Fibroblast of skin of back (primary cell): ENCODE measurements around the gene FGD2.

Experiments
- DNase-seq: peaks from one replicate; pipeline ENCODE4 v3.0.0-alpha.2; 2013

The FGD2 gene

DNA sequence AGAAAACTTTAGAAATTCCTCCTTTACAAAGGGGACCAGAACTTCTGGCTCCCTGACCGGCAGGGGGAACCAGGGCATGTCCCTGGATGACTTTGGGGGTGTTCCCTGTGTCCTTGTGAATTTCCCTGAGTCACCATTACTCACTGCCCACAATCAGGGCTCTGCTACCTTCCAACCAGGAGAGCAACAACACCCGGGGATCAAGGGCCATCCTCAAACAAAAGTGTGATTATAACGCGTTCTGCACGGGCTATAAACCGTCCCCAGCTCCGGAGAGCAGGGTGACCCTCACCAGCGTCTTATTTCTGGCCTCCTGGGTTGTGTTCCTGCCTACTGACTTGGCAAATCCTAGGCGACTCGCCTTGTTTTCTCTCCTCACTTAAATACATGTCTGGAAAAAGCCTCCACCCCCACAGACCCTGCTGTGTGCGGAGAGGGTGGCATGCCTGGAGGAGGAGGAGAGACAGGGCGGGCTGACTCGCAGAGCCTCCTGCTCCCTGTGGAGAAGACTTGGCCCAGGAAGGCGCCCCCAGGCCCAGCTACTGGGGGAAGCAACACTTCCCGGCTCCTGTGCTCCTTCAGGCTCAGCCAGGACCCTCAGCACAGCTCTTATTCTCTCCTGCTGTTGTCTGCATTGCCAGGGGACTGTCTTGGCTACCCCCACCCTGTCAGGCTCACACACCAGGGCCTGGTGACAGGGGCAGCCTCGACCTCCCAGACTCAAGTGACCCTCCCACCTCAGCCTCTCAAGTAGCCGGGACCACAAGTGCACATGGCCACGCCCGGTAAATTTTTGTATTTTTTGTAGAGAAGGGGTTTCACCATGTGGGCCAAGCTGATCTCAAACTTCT is 54.1 kb downstream of the FGD2 start:
- DNase-seq = peak; percentile 98

DNA sequence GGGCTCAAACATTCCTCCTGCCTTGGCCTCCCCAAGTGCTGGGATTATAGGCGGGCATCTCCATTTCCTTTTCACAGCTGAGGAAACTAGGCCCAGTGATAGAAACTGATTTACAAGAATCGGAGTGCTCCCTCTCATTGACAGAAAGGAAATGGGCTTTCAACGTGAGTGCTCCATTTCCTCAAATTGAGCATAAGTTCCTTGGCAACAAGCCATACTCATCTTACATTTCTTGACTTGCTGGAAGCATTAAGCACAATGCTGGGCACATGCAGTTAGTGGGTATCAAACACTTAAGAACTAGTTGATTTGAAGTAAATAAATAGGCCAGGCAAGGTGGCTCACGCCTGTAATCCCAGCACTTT is 54.7 kb downstream of the FGD2 start:
- DNase-seq = peak; percentile 13

DNA sequence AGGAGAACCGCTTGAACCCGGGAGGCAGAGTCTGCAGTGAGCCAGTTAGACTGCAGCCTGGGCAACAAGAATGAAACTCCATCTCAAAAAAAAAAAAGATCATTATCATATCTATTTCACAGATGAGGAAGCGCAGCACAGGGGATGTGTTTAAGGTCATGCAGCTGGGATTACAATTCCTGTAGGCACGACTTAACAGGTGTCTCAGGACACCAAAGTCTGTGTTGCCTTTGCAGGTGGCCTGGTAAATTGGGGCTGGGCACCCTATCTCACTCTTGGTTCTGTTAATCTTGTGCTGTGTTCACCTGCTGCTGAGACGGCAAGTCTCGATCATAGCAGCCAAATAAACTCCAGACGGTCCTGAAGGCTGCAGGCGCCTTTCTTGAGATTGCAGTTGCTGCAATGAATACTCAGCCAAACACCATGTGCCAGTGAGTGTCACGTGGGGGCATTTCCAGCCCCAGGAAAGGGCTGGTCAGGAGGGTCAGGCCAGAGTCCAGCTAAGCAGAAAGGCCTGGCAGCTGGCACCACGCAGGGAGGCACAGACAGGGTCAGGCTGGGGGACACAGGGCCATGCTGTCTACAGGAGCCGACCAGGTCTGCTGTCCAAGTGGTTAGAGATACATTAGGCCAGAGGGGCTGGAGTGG is 55.8 kb downstream of the FGD2 start:
- no peak for DNase-seq

DNA sequence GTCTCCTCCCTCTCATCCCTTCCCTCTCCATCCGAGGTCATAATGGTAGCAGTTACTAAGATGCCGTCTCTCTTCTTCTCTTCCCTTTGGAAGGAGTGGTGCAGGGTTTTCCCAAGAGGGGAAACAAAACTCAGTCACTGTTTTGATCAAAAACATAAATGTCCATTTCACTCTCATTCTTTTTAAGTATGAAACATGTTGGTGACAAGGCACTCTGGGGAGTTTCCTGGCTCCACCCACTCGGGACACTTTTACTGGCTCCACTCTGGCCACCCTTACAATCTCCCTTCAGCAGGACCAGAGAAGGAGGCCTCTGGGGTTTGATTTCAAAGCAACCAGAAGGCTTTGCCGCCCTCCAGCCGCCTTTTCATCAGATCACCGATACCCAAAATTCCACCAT is 57.0 kb downstream of the FGD2 start:
- no peak for DNase-seq

DNA sequence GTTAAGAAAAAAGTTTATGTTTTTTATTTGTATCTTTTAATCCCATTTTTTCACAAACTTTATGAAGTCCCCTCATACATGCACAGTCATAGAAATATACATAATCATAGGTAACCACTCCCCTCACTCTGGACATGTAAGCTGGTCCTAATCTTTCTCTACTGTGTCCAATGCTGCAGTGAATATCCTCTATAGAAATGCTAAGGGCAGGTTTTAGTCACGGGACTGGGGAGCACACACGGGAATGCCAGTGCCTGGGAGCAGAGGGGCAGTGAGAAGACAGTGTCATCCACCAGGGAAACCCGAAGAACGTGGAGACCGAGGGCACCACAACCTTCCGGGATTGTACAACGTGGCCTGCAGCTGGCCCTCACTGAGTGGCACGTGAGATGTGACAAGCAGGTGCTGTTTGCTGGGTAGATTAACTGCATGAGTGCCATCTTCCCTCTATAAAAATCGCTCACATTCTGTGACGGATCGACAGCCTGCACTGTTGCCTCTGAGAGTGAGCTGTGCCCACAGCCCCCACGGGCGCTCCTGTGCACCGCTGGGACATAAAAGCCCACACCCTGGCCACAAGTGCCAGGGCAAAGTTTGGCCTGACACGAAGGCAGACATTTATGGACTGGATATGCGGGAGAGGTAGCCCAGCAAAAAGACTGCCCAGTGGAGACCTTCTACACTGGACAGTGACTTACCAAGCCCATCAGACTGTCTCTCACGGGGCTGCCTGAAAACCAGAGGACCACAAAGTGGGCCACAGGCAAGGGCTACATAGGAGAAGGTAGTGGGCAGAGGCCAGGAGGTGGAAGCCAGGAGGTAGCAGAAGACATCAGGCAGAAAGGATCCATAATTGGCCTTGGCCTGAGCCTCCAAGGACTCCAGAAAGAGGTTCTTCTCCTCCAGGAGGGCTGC is 63.2 kb downstream of the FGD2 start:
- DNase-seq = no peak

DNA sequence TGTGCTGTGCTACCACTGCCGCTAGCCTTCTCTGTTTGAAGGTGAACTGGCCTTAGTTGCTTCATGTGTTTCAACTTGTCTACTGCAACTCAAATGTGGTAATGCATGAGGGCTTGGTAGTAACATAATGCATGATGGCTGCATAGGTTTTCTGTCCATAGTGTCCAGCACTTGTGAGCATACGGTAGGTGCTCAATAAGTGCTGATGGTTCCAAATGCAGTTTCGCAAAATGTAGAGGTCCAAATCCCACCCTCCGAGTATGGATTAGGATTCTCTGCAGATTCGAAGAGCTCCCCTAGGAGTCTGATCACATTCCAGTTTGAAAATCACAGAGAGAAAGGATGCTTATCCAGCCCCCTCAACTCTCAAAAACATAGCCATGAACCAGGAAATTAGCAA is 64.2 kb downstream of the FGD2 start:
- no peak for DNase-seq

DNA sequence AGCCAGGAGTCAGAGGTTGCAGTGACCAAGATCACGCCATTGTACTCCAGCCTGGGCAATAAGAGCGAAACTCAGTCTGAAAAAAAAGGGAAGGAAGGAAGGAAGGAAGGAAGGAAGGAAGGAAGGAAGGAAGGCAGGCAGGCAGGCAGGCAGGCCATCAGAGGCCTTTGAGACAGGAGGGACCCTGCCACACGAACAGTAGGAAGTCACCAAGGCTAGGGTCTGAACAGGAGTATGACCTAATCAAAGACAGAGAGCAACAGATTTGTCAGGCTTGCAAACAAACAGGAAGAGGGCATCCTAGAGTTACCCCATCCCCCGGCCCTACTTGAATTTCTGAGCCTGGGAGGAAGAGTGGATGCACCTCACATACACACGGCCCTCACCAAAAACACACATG is 67.1 kb downstream of the FGD2 start:
- DNase-seq = no peak

DNA sequence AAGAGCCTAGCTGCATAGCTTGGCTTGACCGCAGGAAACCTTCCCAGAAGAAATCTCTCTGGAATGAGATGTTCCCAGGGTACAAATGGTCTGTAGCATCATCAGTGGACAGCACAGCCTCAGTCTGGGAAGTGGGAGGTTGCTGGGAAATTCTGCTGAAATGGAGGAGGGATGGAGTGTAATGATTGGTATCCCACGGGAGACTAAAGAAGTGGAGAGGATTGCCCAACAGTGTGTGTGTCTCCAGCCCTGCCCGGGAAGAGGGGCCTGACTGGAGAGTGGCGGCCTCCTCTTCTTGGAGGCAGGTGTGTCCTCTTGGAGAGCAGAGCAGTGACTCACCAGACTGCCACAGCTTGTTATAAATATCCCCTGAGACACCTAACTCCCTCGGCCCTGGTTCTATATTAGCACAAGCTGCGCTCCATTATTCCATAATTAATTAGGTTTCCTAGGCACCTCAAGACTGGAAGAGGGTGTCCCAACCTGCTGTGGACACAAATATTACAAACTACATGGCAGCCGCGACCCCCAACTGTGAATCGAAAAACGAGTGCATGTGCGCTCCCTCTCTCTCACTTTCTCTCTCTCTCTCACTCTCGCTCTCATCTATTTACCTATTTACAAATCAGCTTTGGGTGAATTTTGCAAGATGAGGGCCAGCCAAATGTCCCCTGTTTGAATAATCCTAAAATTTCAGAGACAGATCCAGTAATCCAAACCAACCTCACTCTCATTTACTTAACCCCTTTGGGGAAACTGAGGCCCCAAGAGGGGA is 68.8 kb downstream of the FGD2 start:
- DNase-seq = peak; percentile 46

DNA sequence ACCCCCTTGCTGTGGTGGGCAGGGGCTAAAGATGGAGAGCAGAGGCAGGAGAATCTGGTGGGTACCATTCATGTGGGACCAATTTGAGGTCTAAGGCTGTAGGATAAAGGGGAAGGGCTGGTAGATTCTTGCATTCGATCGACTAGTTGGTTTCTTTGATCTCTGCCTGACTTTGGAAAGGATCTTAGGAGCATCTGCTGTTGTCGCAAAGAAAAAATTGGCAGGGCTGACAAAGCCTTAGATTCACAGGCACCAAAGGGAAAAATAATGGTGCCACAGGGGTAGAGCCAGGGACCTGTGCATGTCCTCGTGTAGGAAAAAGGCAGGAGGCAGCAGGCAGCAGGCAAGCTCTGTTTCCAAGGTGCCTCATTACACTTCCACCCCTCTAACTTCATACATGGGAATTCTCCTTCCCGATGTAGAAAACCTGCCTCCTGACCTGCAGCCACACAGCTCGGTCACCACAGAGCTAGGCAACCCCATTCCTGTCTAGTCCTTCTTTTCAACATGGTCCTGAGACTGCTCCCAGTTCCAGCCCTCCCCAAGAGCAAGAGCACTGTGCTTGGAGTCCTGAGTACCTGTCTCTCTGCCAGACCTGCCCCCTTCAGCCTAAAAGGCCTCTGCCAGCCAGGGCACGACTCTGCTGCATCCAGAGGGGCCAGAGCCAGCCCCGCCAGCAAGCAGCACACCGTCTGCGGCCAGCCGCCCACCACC is 71.9 kb downstream of the FGD2 start:
- no peak for DNase-seq

DNA sequence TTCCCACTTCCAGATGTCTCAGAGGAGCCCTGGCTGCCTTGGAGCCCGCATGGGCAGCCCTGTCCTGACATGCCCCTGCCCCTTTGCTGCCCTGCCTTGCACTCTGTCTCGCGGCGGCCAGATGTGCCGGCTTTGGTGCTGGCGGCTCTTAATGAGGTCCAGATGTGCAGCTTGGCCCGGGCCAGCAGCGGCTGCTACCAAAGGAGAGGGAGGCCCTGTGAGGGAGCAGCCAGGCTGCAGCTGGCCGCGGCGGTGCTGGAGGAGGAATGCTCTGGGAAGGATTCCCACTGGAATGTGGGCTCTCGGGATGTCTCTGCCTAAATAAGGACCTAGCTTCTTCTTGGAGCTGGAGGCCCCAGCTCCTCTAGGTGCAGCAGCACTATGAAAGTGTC is 72.4 kb downstream of the FGD2 start:
- peak; percentile 96 for DNase-seq
